CD4-positive, alpha-beta T cell (primary cell): ENCODE measurements around the gene ADCY2. TPM values are rescaled to one million over a fixed set of nuclear protein-coding genes. Genes with fewer than 3 reads are reported as not detected.
A peak's percentile ranks its signal among the peaks of the same experiment; 100 is the strongest.

ENCODE experiments used
- ATAC-seq: fragments of 200-7000 bp; cut with Tn5 transposase; one replicate; pipeline ENCODE4 v1.10.0; 2022; ENCODE audit warnings: mild to moderate bottlenecking; ENCODE audit not compliant: poor library complexity
- CTCF ChIA-PET: fragments of 350-600 bp; sonication (Branson Sonifier 250); formaldehyde crosslinking; loops from one replicate; lab custom pipeline; 2021; ENCODE audit warnings: antibody characterized with exemption, inconsistent platforms; lab: Charles Lee
- POLR2A ChIA-PET: fragments of 350-600 bp; sonication (Branson Sonifier 250); formaldehyde crosslinking; loops from one replicate; lab custom pipeline; 2021; ENCODE audit warnings: antibody characterized with exemption, inconsistent platforms; lab: Charles Lee
- DNase-seq, 14 experiments: peaks; one replicate each; pipeline ENCODE4 v3.0.0-alpha.2; 2013 to 2020; ENCODE audit warnings: mixed read lengths in 2 of 14
- H3K27ac ChIP-seq, 2 donors: one replicate each; pipeline versions ENCODE4 v1.5.1 to v1.7.0; 2013; ENCODE audit warnings: low read length in 2 of 2, low read depth in 1 of 2, mild to moderate bottlenecking in 1 of 2
- H3K27me3 ChIP-seq, 2 experiments: 1 replicate in 1 of 2; 2 replicates in 1 of 2; pipeline versions ENCODE4 v1.6.1 to v1.7.0; 2013; ENCODE audit warnings: low read length in 2 of 2, control low read depth in 1 of 2, mild to moderate bottlenecking in 1 of 2, moderate library complexity in 1 of 2; ENCODE audit not compliant: insufficient read depth in 2 of 2, control insufficient read depth in 1 of 2
- H3K36me3 ChIP-seq: one replicate; pipeline ENCODE4 v1.6.1; 2013; ENCODE audit warnings: low read length, control low read depth; ENCODE audit not compliant: insufficient read depth
- H3K4me1 ChIP-seq: one replicate; pipeline ENCODE4 v1.6.1; 2013; ENCODE audit warnings: low read length, control low read depth; ENCODE audit not compliant: insufficient read depth
- H3K4me3 ChIP-seq: one replicate; pipeline ENCODE4 v1.5.1; 2013; ENCODE audit warnings: mild to moderate bottlenecking, low read length, moderate library complexity
- H3K9me3 ChIP-seq, 2 experiments: 1 replicate in 1 of 2; 2 replicates in 1 of 2; pipeline versions ENCODE4 v1.6.1 to v1.7.0; 2013; ENCODE audit warnings: low read length in 2 of 2, mild to moderate bottlenecking in 2 of 2, control low read depth in 1 of 2, moderate library complexity in 1 of 2; ENCODE audit not compliant: control insufficient read depth in 1 of 2, insufficient read depth in 1 of 2
- H3K27ac Mint-ChIP-seq: one replicate; pipeline ENCODE4 v1.8.0; 2020; ENCODE audit warnings: mixed read lengths
- H3K27me3 Mint-ChIP-seq: one replicate; pipeline ENCODE4 v1.8.0; 2021; ENCODE audit warnings: mixed read lengths
- H3K36me3 Mint-ChIP-seq: one replicate; pipeline ENCODE4 v1.8.0; 2021; ENCODE audit warnings: low read depth, mixed read lengths
- H3K4me1 Mint-ChIP-seq: one replicate; pipeline ENCODE4 v1.8.0; 2021; ENCODE audit warnings: low read depth, mixed read lengths
- H3K4me3 Mint-ChIP-seq: one replicate; pipeline ENCODE4 v1.8.0; 2020; ENCODE audit warnings: mild to moderate bottlenecking, mixed read lengths
- H3K9me3 Mint-ChIP-seq: one replicate; pipeline ENCODE4 v1.8.0; 2020; ENCODE audit warnings: mixed read lengths
- CTCF ChIP-seq: fragments of 200-600 bp; IDR thresholded peaks from one replicate; pipeline ENCODE4 v1.8.0; 2022; ENCODE audit warnings: antibody characterized with exemption, mild to moderate bottlenecking
- intact Hi-C, 2 experiments: fragments of 100-400 bp; cut with DNase I in 1 of 2; cut with micrococcal nuclease in 1 of 2; formaldehyde crosslinking; loops; one replicate each; pipeline versions ENCODE4 v1.15.1 to v1.9.0; 2023 to 2025; cut with DNase I, micrococcal nuclease
- total RNA-seq, 174 experiments: library from RNA in 2 of 174; stranded (reverse) in 2 of 174; gene quantifications; one replicate each; pipeline ENCODE4 v1.2.3 and lab custom pipeline; 2021 to 2026

The ADCY2 gene
- total RNA-seq, 2 experiments from 2014 or later, result not detected

- H3K27me3 Mint-ChIP-seq, result peaks cover 43% of the 10 kb centered on the region
- H3K9me3 ChIP-seq, result no peaks in the 10 kb centered on the region
- H3K4me1 ChIP-seq, result no peaks in the 10 kb centered on the region
- no peak overlapping the region for H3K4me3 Mint-ChIP-seq
- H3K27ac ChIP-seq, result no peak overlapping the region
- ChIA-PET POLR2A (no interaction called here), CTCF (no interaction called here)
- no peaks in the 10 kb centered on the region for H3K36me3 Mint-ChIP-seq
- H3K4me3 ChIP-seq, result no peak overlapping the region
- no peaks in the 10 kb centered on the region for H3K36me3 ChIP-seq
- DNase-seq (no peak), ATAC-seq (no peak)
- intact Hi-C loops, result no loop called here
- no peaks in the 10 kb centered on the region for H3K27me3 ChIP-seq
- H3K9me3 Mint-ChIP-seq, result no peaks in the 10 kb centered on the region
- no peak for TF ChIP-seq CTCF
- no peak overlapping the region for H3K27ac Mint-ChIP-seq
- no peaks in the 10 kb centered on the region for H3K4me1 Mint-ChIP-seq
Measured at GRCh38 chr5:7801891-7802614, 406.1 kb downstream of the ADCY2 start.

DNA sequence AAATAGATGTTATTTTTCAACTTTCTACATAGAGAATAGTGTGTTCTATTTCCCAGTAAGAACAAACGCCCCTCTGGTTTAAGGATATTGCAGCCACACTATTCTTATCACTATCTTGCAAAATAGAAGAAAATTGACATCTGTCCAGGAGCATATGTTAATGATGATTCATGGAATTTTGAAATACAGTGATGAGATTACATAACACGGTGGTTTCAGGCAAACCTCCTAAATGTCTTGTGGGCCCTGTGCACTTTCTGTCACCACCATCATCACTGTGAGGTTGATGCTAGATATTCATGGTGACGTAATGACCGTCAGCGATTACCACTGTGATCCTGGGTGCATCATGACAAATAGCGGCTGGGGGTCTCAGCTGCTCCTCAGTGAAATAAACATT, 406.9 kb downstream of the ADCY2 start:
- no peak overlapping the region for H3K27ac ChIP-seq

DNA sequence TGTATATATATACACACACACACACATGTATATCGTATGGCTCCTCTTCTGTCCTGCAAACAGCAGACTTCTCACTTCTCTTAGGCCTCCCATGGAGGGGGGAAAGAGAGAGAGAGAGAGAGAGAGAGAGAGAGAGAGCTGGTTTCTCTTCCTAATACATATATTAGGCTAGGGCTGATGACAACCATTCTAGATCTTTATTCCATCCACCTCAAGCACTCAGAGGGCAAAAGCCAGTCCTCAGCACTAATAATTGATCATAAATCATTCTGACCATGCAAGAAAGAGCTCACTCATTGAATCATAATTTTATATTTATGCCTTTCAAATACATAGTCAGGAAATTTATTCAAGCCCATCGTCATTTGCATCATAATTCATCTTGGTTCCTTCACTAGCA, 408.0 kb downstream of the ADCY2 start:
- Histone ChIP-seq H3K27ac (no peak overlapping the region), H3K36me3 (no peaks in the 10 kb centered on the region), H3K27me3 (no peaks in the 10 kb centered on the region), H3K4me1 (no peaks in the 10 kb centered on the region), H3K4me3 (no peak overlapping the region), H3K9me3 (no peaks in the 10 kb centered on the region)
- H3K36me3 Mint-ChIP-seq, result no peaks in the 10 kb centered on the region
- ChIA-PET POLR2A (no interaction called here), CTCF (no interaction called here)
- no peak for ATAC-seq
- no peak overlapping the region for H3K4me3 Mint-ChIP-seq
- no peak for DNase-seq
- intact Hi-C loops, result no loop called here
- TF ChIP-seq CTCF, result no peak
- H3K27me3 Mint-ChIP-seq, result peaks cover 49% of the 10 kb centered on the region
- H3K9me3 Mint-ChIP-seq, result no peaks in the 10 kb centered on the region
- H3K4me1 Mint-ChIP-seq, result no peaks in the 10 kb centered on the region
- H3K27ac Mint-ChIP-seq, result no peak overlapping the region

More for the DNA sequence above, 406.9 kb downstream of the ADCY2 start:
- Histone ChIP-seq H3K36me3 (no peaks in the 10 kb centered on the region), H3K27me3 (no peaks in the 10 kb centered on the region), H3K4me3 (no peak overlapping the region), H3K9me3 (no peaks in the 10 kb centered on the region), H3K4me1 (no peaks in the 10 kb centered on the region)
- no peaks in the 10 kb centered on the region for H3K9me3 Mint-ChIP-seq
- ChIA-PET POLR2A (no interaction called here), CTCF (no interaction called here)
- ATAC-seq, result no peak
- DNase-seq, result peak in 2 of 14 experiments; percentile 51 to 60
- TF ChIP-seq CTCF, result no peak
- no peak overlapping the region for H3K27ac Mint-ChIP-seq
- no peak overlapping the region for H3K4me3 Mint-ChIP-seq
- intact Hi-C loops, result no loop called here
- H3K27me3 Mint-ChIP-seq, result peaks cover 43% of the 10 kb centered on the region
- no peaks in the 10 kb centered on the region for H3K4me1 Mint-ChIP-seq
- no peaks in the 10 kb centered on the region for H3K36me3 Mint-ChIP-seq
